GM23248 (cell line): ENCODE results near the gene RAMP3.

Source experiments
- EZH2 ChIP-seq: fragments of 200-600 bp; sonication (generic); IDR thresholded peaks from 2 replicates; pipeline ENCODE4 v1.6.1; 2018; ENCODE audit warnings: antibody characterized with exemption, mild to moderate bottlenecking; ENCODE audit not compliant: insufficient read depth, poor library complexity, severe bottlenecking
- EZH2phosphoT487 ChIP-seq: fragments of 200-600 bp; sonication (generic); IDR thresholded peaks from 2 replicates; pipeline ENCODE4 v1.6.1; 2018; ENCODE audit warnings: antibody characterized with exemption, moderate library complexity, mild to moderate bottlenecking, low read depth; ENCODE audit not compliant: insufficient read depth

DNA sequence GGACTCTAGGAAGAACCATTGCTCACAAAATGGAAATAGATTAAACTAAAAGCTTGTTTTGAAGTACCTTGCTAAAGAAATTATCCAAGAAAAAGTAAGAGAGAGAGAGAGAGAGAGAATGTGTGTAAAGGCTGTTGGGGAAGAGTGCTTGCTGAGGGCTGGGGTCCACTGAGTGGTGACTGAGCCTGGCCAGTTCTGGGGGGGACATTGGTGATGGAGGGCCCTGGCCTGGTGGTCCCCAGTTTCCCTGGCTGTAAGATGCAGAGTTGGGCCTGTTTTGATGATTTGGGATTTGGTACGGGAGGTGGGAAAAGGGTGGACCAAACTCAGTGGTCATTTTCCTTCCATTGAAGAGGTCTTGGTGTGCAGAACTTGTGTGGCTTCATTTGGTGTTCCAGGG lies 880 bp downstream of the RAMP3 start:
- no peak for TF ChIP-seq EZH2phosphoT487
- no peak for TF ChIP-seq EZH2
